H1 (cell line): ENCODE measurements around the gene ACTR8. TPM values are rescaled to one million over a fixed set of nuclear protein-coding genes. Genes with fewer than 3 reads are reported as not detected.

Source experiments
- CTCF ChIA-PET: fragments of 300-600 bp; sonication (Branson Sonifier 250); formaldehyde crosslinking; loops from one replicate; lab custom pipeline; 2021; ENCODE audit not compliant: partially characterized antibody; lab: Charles Lee
- POLR2A ChIA-PET: fragments of 300-600 bp; sonication (Branson Sonifier 250); formaldehyde crosslinking; loops from one replicate; lab custom pipeline; 2021; ENCODE audit warnings: inconsistent platforms; ENCODE audit not compliant: partially characterized antibody; lab: Charles Lee
- DNase-seq, 2 experiments: peaks; one replicate each; pipeline versions ENCODE4 v3.0.0 to v3.0.0-alpha.2; 2010 to 2022; ENCODE audit warnings: low spot score in 2 of 2, low read depth in 1 of 2, mixed read lengths in 1 of 2
- FAIRE-seq: peaks from 2 replicates; lab custom pipeline; 2011; peaks lifted over from hg19 to GRCh38; lab: Jason Lieb, UNC
- H2AFZ ChIP-seq: 2 replicates; pipeline ENCODE4 v1.8.1; 2012; ENCODE audit warnings: low read length, inconsistent platforms
- H2AK5ac ChIP-seq: 2 replicates; pipeline ENCODE4 v1.6.1; 2013; ENCODE audit warnings: low read depth, low read length
- H2BK120ac ChIP-seq: replicated peaks from 2 replicates; pipeline ENCODE3; 2013; ENCODE audit warnings: low read depth, low read length, inconsistent platforms
- H2BK12ac ChIP-seq: 2 replicates; pipeline ENCODE4 v1.6.1; 2013; ENCODE audit warnings: low read depth, low read length
- H2BK15ac ChIP-seq: 2 replicates; pipeline ENCODE4 v1.6.1; 2013; ENCODE audit warnings: low read length
- H2BK20ac ChIP-seq: 2 replicates; pipeline ENCODE4 v1.6.1; 2013; ENCODE audit warnings: low read length
- H2BK5ac ChIP-seq: 2 replicates; pipeline ENCODE4 v1.6.1; 2013; ENCODE audit warnings: low read depth, low read length
- H3K14ac ChIP-seq: 2 replicates; pipeline ENCODE4 v1.6.1; 2013; ENCODE audit warnings: inconsistent platforms; ENCODE audit not compliant: insufficient read length
- H3K18ac ChIP-seq: 2 replicates; pipeline ENCODE4 v1.6.1; 2013; ENCODE audit warnings: low read length; ENCODE audit errors: extremely low read depth
- H3K23ac ChIP-seq: 2 replicates; pipeline ENCODE4 v1.6.1; 2013; ENCODE audit warnings: inconsistent platforms; ENCODE audit not compliant: insufficient read length
- H3K23me2 ChIP-seq: 2 replicates; pipeline ENCODE4 v1.6.1; 2013; ENCODE audit warnings: low read depth, low read length
- H3K27ac ChIP-seq: 2 replicates; pipeline ENCODE4 v1.6.1; 2011; ENCODE audit warnings: low read depth, low read length, inconsistent platforms
- H3K27me3 ChIP-seq, 4 experiments: replicated peaks in 1 of 4; 1 replicate in 1 of 4; 2 replicates in 3 of 4; pipeline versions ENCODE4 v1.6.1 to v1.8.1; 2011 to 2013; ENCODE audit warnings: low read length in 3 of 4, mild to moderate bottlenecking in 3 of 4, inconsistent platforms in 2 of 4, mixed read lengths in 2 of 4, moderate library complexity in 1 of 4; ENCODE audit not compliant: control insufficient read depth in 3 of 4, insufficient read depth in 3 of 4; ENCODE audit errors: extremely low read depth in 1 of 4
- H3K36me3 ChIP-seq, 4 experiments: 2 replicates each; pipeline versions ENCODE4 v1.6.1 to v1.8.1; 2011 to 2013; ENCODE audit warnings: mild to moderate bottlenecking in 4 of 4, low read length in 3 of 4, moderate library complexity in 2 of 4, control low read depth in 1 of 4, inconsistent platforms in 1 of 4; ENCODE audit not compliant: insufficient read depth in 4 of 4, control insufficient read depth in 2 of 4
- H3K4ac ChIP-seq: replicated peaks from 2 replicates; pipeline ENCODE3; 2013; ENCODE audit warnings: low read length, low read depth, mixed read lengths, inconsistent platforms; ENCODE audit not compliant: insufficient read length
- H3K4me1 ChIP-seq, 4 experiments: replicated peaks in 1 of 4; 1 replicate in 1 of 4; 2 replicates in 3 of 4; pipeline versions ENCODE4 v1.6.1 to v1.8.1; 2011 to 2013; ENCODE audit warnings: low read length in 3 of 4, inconsistent platforms in 2 of 4, mixed read lengths in 1 of 4; ENCODE audit not compliant: insufficient read depth in 4 of 4, control insufficient read depth in 3 of 4
- H3K4me2 ChIP-seq, 2 experiments: 2 replicates each; pipeline versions ENCODE4 v1.6.1 to v1.8.1; 2011 to 2013; ENCODE audit warnings: low read depth in 2 of 2, low read length in 2 of 2, control low read depth in 1 of 2, inconsistent platforms in 1 of 2, mild to moderate bottlenecking in 1 of 2; ENCODE audit not compliant: insufficient read depth in 1 of 2
- H3K4me3 ChIP-seq, 4 experiments: fragments of 200-600, 300-600 bp in 1 of 4; sonication (generic), shearing (Covaris generic), sonication (Bioruptor Twin) in 1 of 4; 2 replicates each; pipeline versions ENCODE4 v1.5.1 to v1.8.1; 2011 to 2016; ENCODE audit warnings: low read length in 4 of 4, low read depth in 3 of 4, control low read depth in 2 of 4, inconsistent platforms in 2 of 4, mild to moderate bottlenecking in 2 of 4, mixed read lengths in 1 of 4, moderate library complexity in 1 of 4; ENCODE audit not compliant: insufficient read depth in 2 of 4; ENCODE audit errors: extremely low read depth in 1 of 4
- H3K56ac ChIP-seq: replicated peaks from 2 replicates; pipeline ENCODE3; 2013; ENCODE audit warnings: low read depth, mild to moderate bottlenecking, mixed read lengths, low read length, inconsistent platforms; ENCODE audit not compliant: insufficient read length
- H3K79me1 ChIP-seq: 2 replicates; pipeline ENCODE4 v1.6.1; 2013; ENCODE audit warnings: low read depth, low read length, control low read depth
- H3K79me2 ChIP-seq, 2 experiments: 2 replicates each; pipeline versions ENCODE4 v1.6.1 to v1.8.1; 2012 to 2013; ENCODE audit warnings: low read length in 2 of 2, mild to moderate bottlenecking in 2 of 2, inconsistent platforms in 1 of 2; ENCODE audit not compliant: insufficient read depth in 2 of 2, control insufficient read depth in 1 of 2
- H3K9ac ChIP-seq, 4 experiments: replicated peaks in 1 of 4; 1 replicate in 1 of 4; 2 replicates in 3 of 4; pipeline versions ENCODE4 v1.6.1 to v1.8.1; 2011 to 2013; ENCODE audit warnings: low read depth in 3 of 4, low read length in 3 of 4, control low read depth in 2 of 4, mild to moderate bottlenecking in 2 of 4, moderate library complexity in 2 of 4, inconsistent platforms in 1 of 4; ENCODE audit errors: extremely low read depth in 1 of 4
- H3K9me3 ChIP-seq, 2 experiments: 2 replicates each; pipeline versions ENCODE4 v1.6.1 to v1.8.1; 2012 to 2013; ENCODE audit warnings: mild to moderate bottlenecking in 2 of 2, moderate library complexity in 2 of 2, control low read depth in 1 of 2, inconsistent platforms in 1 of 2, low read depth in 1 of 2, low read length in 1 of 2, mixed read lengths in 1 of 2; ENCODE audit not compliant: insufficient read depth in 2 of 2
- H4K20me1 ChIP-seq, 2 experiments: replicated peaks in 1 of 2; 2 replicates each; pipeline versions ENCODE3 to v1.8.1; 2011 to 2013; ENCODE audit warnings: inconsistent platforms in 2 of 2, low read length in 2 of 2, mild to moderate bottlenecking in 1 of 2; ENCODE audit not compliant: insufficient read depth in 2 of 2, control insufficient read depth in 1 of 2
- H4K5ac ChIP-seq: 2 replicates; pipeline ENCODE4 v1.6.1; 2013; ENCODE audit warnings: low read length, low read depth, mixed read lengths, inconsistent platforms; ENCODE audit not compliant: insufficient read length
- H4K8ac ChIP-seq: 2 replicates; pipeline ENCODE4 v1.8.0; 2013; ENCODE audit warnings: mild to moderate bottlenecking, moderate library complexity, low read length, inconsistent platforms; ENCODE audit not compliant: insufficient read depth; ENCODE audit errors: extremely low read depth
- H4K91ac ChIP-seq: replicated peaks from 2 replicates; pipeline ENCODE3; 2013; ENCODE audit warnings: low read length, mixed read lengths, inconsistent platforms; ENCODE audit not compliant: insufficient read length
- BCL11A ChIP-seq, 2 experiments: IDR thresholded peaks; one replicate each; pipeline ENCODE4 v1.6.1; 2011; ENCODE audit warnings: low read depth in 2 of 2, low read length in 2 of 2, mild to moderate bottlenecking in 2 of 2
- JUN ChIP-seq: IDR thresholded peaks from 2 replicates; pipeline ENCODE4 v1.6.1; 2011; ENCODE audit warnings: low read depth, mild to moderate bottlenecking, improper control_type of control experiment, low read length
- TEAD4 ChIP-seq: IDR thresholded peaks from 2 replicates; pipeline ENCODE4 v1.6.1; 2012; ENCODE audit warnings: low read depth, low read length, inconsistent platforms, mixed read lengths
- WGBS, 2 experiments: shearing (Covaris generic) in 1 of 2; methylation state at CpG; one replicate each; pipeline versions ENCODE4 v1.1.6 to v1.1.7; 2013 to 2015; ENCODE audit warnings: low lambda C conversion rate in 2 of 2, mixed read lengths in 2 of 2, inconsistent platforms in 1 of 2, low coverage in 1 of 2, missing lambda C conversion rate in 1 of 2; ENCODE audit not compliant: insufficient replicate concordance in 2 of 2, insufficient coverage in 1 of 2, insufficient read length in 1 of 2; ENCODE audit errors: extremely low coverage in 1 of 2, missing lambda C conversion rate in 1 of 2; 5-methylcytosine and 5-hydroxymethylcytosine counted together
- polyA plus RNA-seq, 7 experiments: library from polyadenylated mRNA; depleted of rRNA in 3 of 7; stranded (reverse) in 5 of 7; unstranded in 2 of 7; fragments of >200 nt in 5 of 7; fragments of 200-250 nt in 2 of 7; gene quantifications; 1 replicate in 5 of 7; 2 replicates in 1 of 7; 4 replicates in 1 of 7; pipeline versions ENCODE4 v1.2.1 to v1.2.3, GENCODE V29; 2011 to 2013; ENCODE audit warnings: missing spikeins in 2 of 7, mixed read lengths in 2 of 7
- total RNA-seq: library from RNA; stranded (reverse); fragmentation: NEBNext Ultra II Directional; extraction: Animal tissue kit (Norgen Biotek cat#: 25700); gene quantifications from 2 replicates; pipeline ENCODE4 v1.2.1, GENCODE V29; 2021

Gene ACTR8
- total and polyA plus RNA-seq, 2 of the 8 experiments (the other 6 are each of a cell fraction or from before 2014, with no cell fraction given): 8.3 to 26.9 TPM

- TF ChIP-seq JUN: no peak
- no peak for TF ChIP-seq BCL11A (IDR thresholded peaks at IDR 0.05; ENCODE audit: low read depth in 2 of 2, low read length in 2 of 2)
- TF ChIP-seq TEAD4: no peak
- Histone ChIP-seq H4K8ac (no peak overlapping the region), H3K4me2 (no peak overlapping the region), H3K27me3 (no peaks in the 10 kb centered on the region), H2AK5ac (no peak overlapping the region), H3K36me3 (no peaks in the 10 kb centered on the region), H3K9me3 (peaks cover 0 to 2% of the 10 kb centered on the region in 2 experiments; a peak in 1 of 4 replicates), H2BK5ac (no peak overlapping the region), H3K79me2 (no peaks in the 10 kb centered on the region), H2AFZ (no peak overlapping the region), H4K91ac (no peak overlapping the region), H4K5ac (no peak overlapping the region), H3K56ac (no peak overlapping the region), H3K18ac (no peak overlapping the region), H3K4me1 (no peaks in the 10 kb centered on the region), H3K23ac (no peak overlapping the region), H2BK20ac (no peak overlapping the region), H3K23me2 (no peaks in the 10 kb centered on the region), H3K14ac (no peak overlapping the region), H2BK12ac (no peak overlapping the region), H3K4ac (no peak overlapping the region), H3K79me1 (no peaks in the 10 kb centered on the region), H4K20me1 (no peaks in the 10 kb centered on the region), H2BK120ac (no peak overlapping the region), H2BK15ac (no peak overlapping the region), H3K27ac (no peak overlapping the region), H3K9ac (no peak overlapping the region), H3K4me3 (no peak overlapping the region)
- CTCF ChIA-PET: no interaction called here
- FAIRE-seq (no peak), DNase-seq (no peak)
- POLR2A ChIA-PET: no interaction called here
- 84% methylated on average over 2 of the region's 2 CpGs; no CpG with 5 or more reads in 1 of the 2 experiments for WGBS, 2 experiments
Observed at GRCh38 chr3:53919741-53920140, 37.8 kb upstream of the ACTR8 start.
